HG02943 (cell line): ENCODE results near the gene TRIM10.
"Not testable (repeated sequence)": the region's sequence is repeated elsewhere in the genome, so short reads cannot be mapped to it uniquely, and the experiment has no call there.

Experiments
- ATAC-seq: cut with Tn5 transposase; IDR thresholded peaks from one replicate; pipeline ENCODE4 v1.9.1; 2021; ENCODE audit warnings: mild to moderate bottlenecking, low read depth, moderate library complexity; ENCODE audit not compliant: unreplicated experiment

TRIM10 gene

GRCh38 chr6:30155520-30156261 is 5.3 kb downstream of the TRIM10 start:
- no peak for ATAC-seq

GRCh38 chr6:30154709-30155519 is 6.1 kb downstream of the TRIM10 start:
- ATAC-seq = no peak

- ATAC-seq = no peak
These were observed 7.0 kb downstream of the TRIM10 start for GRCh38 chr6:30154061-30154460.

- ATAC-seq = no peak
These were observed 8.0 kb downstream of the TRIM10 start for GRCh38 chr6:30152910-30153610.

GRCh38 chr6:30152016-30152673 is 8.9 kb downstream of the TRIM10 start:
- ATAC-seq = no peak

- ATAC-seq = no peak
These were observed 9.4 kb downstream of the TRIM10 start for GRCh38 chr6:30151580-30151979.

- ATAC-seq = no peak
These were observed 10.2 kb downstream of the TRIM10 start for GRCh38 chr6:30150671-30151395.

GRCh38 chr6:30149858-30150550 is 11.0 kb downstream of the TRIM10 start:
- ATAC-seq = no peak

GRCh38 chr6:30149234-30149633 is 11.8 kb downstream of the TRIM10 start:
- ATAC-seq = no peak

- no peak for ATAC-seq
These were observed 13.9 kb downstream of the TRIM10 start for GRCh38 chr6:30147096-30147495.

GRCh38 chr6:30145818-30146217 is 15.2 kb downstream of the TRIM10 start:
- ATAC-seq = no peak

- no peak for ATAC-seq
These were observed 16.2 kb downstream of the TRIM10 start for GRCh38 chr6:30144811-30145210.

GRCh38 chr6:30143780-30144179 is 17.2 kb downstream of the TRIM10 start:
- ATAC-seq = no peak

- ATAC-seq = no peak
These were observed 18.3 kb downstream of the TRIM10 start for GRCh38 chr6:30142665-30143064.

GRCh38 chr6:30140240-30140639 is 20.8 kb downstream of the TRIM10 start:
- ATAC-seq = not testable (repeated sequence)

GRCh38 chr6:30136570-30137286 is 24.3 kb downstream of the TRIM10 start:
- no peak for ATAC-seq

GRCh38 chr6:30135757-30136156 is 25.3 kb downstream of the TRIM10 start, which contains the start of gene TRIM40:
Gene TRIM40 (plus strand): TSS chr6:30136140. CDS start chr6:30137037, 897 bp downstream.
- no peak for ATAC-seq

GRCh38 chr6:30135147-30135546 is 25.9 kb downstream of the TRIM10 start:
- no peak for ATAC-seq
